ENCODE data around the gene DAGLB. TPM values are rescaled to one million over a fixed set of nuclear protein-coding genes. Genes with fewer than 3 reads are reported as not detected.

The DAGLB gene
- total and polyA plus RNA-seq, 2 of the 8 experiments (the other 6 are each of a cell fraction or from before 2014, with no cell fraction given), result 27.0 to 39.6 TPM

DNA sequence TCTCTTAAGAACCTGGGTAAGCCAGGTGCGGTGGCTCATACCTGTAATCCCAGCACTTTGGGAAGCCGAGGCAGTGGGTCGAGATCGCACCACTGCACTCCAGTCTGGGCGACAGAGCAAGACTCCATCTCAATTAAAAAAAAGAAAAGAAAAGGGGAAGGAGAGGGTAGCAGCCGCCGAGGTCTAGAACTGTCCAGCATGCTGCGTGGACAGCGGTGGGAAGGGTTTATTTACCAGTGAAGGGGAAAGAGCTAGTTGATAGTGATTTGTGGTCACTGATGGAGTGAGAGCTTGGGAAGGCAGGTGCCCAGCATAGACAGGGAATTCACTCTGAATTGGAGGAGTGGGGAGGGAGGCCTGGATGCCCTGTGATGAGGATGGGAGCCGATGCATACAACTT, 43.4 kb upstream of the DAGLB start:
- Histone ChIP-seq H3K9me3 (ENCODE audit: insufficient read depth in 2 of 2, low read depth in 1 of 2, low read length in 1 of 2) (peaks cover 0 to 5% of the 10 kb centered on the region in 2 experiments; a peak in 2 of 4 replicates), H2BK12ac (ENCODE audit: low read depth, low read length) (no peak overlapping the region), H3K9ac (replicated peaks in 1 of 4; ENCODE audit: extremely low read depth in 1 of 4, low read depth in 3 of 4, low read length in 3 of 4) (no peak overlapping the region), H2BK20ac (ENCODE audit: low read length) (no peak overlapping the region), H3K27ac (ENCODE audit: low read depth, low read length) (no peak overlapping the region), H3K56ac (replicated peaks; ENCODE audit: insufficient read length, low read depth, low read length) (no peak overlapping the region), H3K14ac (ENCODE audit: insufficient read length) (no peak overlapping the region), H2AFZ (ENCODE audit: low read length) (no peak overlapping the region), H3K18ac (ENCODE audit: extremely low read depth, low read length) (no peak overlapping the region), H2AK5ac (ENCODE audit: low read depth, low read length) (no peak overlapping the region), H3K23me2 (ENCODE audit: low read depth, low read length) (no peaks in the 10 kb centered on the region), H3K79me1 (ENCODE audit: low read depth, low read length) (no peaks in the 10 kb centered on the region), H4K5ac (ENCODE audit: insufficient read length, low read depth, low read length) (no peak overlapping the region), H3K4ac (replicated peaks; ENCODE audit: insufficient read length, low read depth, low read length) (no peak overlapping the region), H3K4me1 (replicated peaks in 1 of 4; ENCODE audit: control insufficient read depth in 3 of 4, insufficient read depth in 4 of 4, low read length in 3 of 4) (no peaks in the 10 kb centered on the region), H3K4me3 (ENCODE audit: extremely low read depth in 1 of 4, insufficient read depth in 2 of 4, low read depth in 3 of 4, low read length in 4 of 4) (no peak overlapping the region), H2BK5ac (ENCODE audit: low read depth, low read length) (no peak overlapping the region), H4K8ac (ENCODE audit: extremely low read depth, insufficient read depth, low read length) (no peak overlapping the region), H3K36me3 (ENCODE audit: control insufficient read depth in 2 of 4, insufficient read depth in 4 of 4, low read length in 3 of 4) (no peaks in the 10 kb centered on the region), H2BK15ac (ENCODE audit: low read length) (no peak overlapping the region), H2BK120ac (replicated peaks; ENCODE audit: low read depth, low read length) (no peak overlapping the region), H3K23ac (ENCODE audit: insufficient read length) (no peak overlapping the region), H4K91ac (replicated peaks; ENCODE audit: insufficient read length, low read length) (no peak overlapping the region), H3K27me3 (replicated peaks in 1 of 4; ENCODE audit: control insufficient read depth in 3 of 4, extremely low read depth in 1 of 4, insufficient read depth in 3 of 4, low read length in 3 of 4) (peaks cover 0 to 3% (median 0%) of the 10 kb centered on the region in 4 experiments; a peak in 1 of 7 replicates), H4K20me1 (replicated peaks in 1 of 2; ENCODE audit: control insufficient read depth in 1 of 2, insufficient read depth in 2 of 2, low read length in 2 of 2) (no peaks in the 10 kb centered on the region), H3K79me2 (ENCODE audit: control insufficient read depth in 1 of 2, insufficient read depth in 2 of 2, low read length in 2 of 2) (no peaks in the 10 kb centered on the region), H3K4me2 (ENCODE audit: insufficient read depth in 1 of 2, low read depth in 2 of 2, low read length in 2 of 2) (no peak overlapping the region)
- DNase-seq (ENCODE audit: low read depth in 1 of 2, low spot score in 2 of 2) (no peak), FAIRE-seq (no peak)
- CTCF ChIA-PET (ENCODE audit: partially characterized antibody), result interaction anchor here (1.0 kb wide), 1 partner anchor 20 kb away, joined by 5 read pairs; no protein-coding TSS in a partner anchor
- POLR2A ChIA-PET (ENCODE audit: partially characterized antibody), result interaction anchor here (0.8 kb wide), 2 partner anchors 10 to 11 kb away, joined by 3 read pairs; no protein-coding TSS in a partner anchor
- WGBS, 2 experiments (ENCODE audit: extremely low coverage in 1 of 2, insufficient coverage in 1 of 2, insufficient read length in 1 of 2, insufficient replicate concordance in 2 of 2, low coverage in 1 of 2, low lambda C conversion rate in 2 of 2, missing lambda C conversion rate in 1 of 2), result 88% methylated on average over 10 of the region's 10 CpGs; no CpG with 5 or more reads in 1 of the 2 experiments
- TF ChIP-seq EZH2 (IDR thresholded peaks at IDR 0.05; ENCODE audit: low read depth, low read length, severe bottlenecking) (no peak), HDAC2 (IDR thresholded peaks at IDR 0.05; ENCODE audit: borderline replicate concordance in 1 of 2, low read depth in 2 of 2, low read length in 2 of 2) (no peak), TBP (IDR thresholded peaks at IDR 0.05; ENCODE audit: low read depth, low read length) (no peak), BCL11A (IDR thresholded peaks at IDR 0.05; ENCODE audit: low read depth in 2 of 2, low read length in 2 of 2) (no peak)
